HPDE6-E6E7 (cell line): Measurements from ENCODE around the gene RPS18.
A peak's percentile ranks its signal among the peaks of the same experiment; 100 is the strongest.

Source experiments
- DNase-seq: peaks from one replicate; pipeline ENCODE4 v3.0.0; 2011; ENCODE audit warnings: missing footprints; ENCODE audit errors: extremely low spot score

The RPS18 gene

DNA sequence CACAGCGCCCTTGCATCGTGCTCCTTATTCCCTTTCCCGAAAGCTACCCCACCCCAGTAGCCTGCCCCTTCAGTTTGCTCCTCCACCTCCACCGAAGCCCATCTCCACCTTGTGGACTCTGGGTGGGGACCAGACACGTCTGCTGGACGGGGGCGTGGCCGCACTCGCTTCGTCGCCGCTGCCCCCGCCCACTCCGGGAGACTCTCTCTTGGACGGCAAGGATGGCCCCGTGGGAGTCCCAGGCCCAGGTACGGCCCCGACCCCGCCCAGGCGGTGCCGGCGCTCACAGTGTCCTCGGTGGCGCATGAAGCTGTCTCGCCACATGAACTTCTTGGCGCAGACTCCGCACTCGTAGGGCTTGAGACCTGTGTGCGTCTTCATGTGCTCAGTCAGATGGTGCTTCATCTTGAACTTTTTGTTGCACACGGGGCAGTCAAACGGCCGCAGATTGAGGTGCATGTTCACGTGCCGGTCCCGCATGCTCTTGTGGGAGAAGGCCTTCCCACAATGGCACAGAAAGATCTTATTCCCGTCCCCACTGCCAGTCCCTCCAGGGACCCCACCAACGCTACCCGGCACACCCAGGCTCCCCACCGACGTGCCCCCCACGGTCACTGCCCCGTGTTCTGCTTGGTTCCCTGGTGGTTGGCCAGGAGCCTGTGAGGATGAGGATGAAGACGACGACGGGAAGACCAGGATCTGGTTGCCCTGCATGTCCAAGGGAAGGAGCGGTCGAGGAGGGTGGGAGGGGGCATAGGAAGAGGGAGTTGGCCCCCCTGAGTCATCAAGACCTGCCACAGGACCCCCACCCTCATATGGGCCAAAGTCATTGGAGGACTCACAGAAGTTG, 43.3 kb downstream of the RPS18 start:
- DNase-seq = peak; percentile 15

DNA sequence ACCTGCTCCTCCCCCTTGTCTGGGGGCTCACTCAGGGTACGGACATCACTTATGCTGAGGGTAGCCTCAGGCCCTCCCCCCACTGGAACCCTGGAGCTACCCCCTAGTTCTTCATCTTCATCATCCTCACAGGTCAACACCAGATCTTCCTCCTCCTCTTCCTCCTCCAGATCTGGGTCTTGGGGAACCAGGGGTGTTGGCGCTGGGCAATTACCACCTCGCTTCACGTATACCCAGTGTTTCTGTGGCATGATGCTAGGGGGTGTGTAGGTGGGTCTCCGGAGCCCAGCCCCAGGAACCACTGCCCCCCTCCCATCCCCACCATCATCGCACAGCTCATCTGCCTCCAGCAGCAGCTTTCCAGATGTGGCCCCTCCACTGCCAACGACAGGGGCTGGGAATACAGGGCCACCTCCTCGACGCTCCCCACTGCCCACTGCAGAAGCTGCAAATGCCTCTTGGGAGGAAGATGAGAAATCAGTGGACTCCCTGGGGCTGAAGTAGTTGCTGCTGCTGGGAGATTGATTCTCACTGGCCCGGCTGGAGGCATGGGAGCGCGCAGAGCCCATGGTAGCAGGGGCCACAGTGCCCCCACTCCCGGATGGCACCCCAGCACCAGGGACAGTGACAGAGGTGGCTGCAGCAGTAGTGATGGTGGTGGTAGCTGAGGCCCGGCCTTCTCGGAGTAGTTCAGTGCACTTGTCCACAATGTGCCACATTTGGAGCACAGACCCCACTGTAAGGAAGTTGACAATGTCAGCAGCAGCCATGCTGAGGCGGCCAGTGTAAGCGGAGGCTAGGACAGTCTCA, 44.1 kb downstream of the RPS18 start:
- no peak for DNase-seq

DNA sequence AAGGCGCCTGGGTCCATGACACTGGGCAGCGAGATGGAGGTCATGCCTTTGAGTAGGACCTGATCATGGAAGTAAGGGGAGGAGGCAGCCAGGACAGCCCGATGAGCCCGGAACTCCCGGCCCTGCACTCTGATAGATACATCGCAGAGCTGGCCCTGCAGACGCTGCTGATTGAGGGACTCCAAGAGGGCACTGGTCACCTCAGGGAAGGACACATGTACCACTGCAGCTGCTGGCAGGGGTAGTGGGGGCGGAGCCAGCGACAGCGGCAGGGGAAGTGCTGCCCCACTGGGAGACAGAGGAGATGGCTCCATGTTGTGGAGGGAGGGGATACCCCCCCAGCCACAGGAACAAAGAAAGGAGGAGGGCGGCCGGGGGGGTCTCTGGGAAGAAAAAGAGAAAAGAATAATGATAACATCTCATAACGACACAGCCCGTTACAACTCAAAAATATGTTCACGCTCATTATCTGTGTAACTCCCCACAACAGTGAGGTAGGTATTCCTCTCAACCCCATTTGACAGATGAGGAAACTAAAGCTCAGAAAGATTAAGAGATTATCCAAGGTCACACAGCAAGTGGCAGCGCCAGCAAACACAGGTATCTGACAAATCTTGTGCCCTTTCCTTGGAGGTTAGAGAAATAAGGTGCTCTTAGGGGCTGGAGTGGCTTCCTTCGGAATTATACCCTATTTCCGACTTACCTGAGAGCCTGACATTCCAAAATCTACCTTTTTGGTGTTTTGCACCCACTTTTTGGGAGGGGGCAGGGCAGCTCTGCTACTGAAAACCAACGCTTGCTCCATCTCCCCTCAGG, 44.9 kb downstream of the RPS18 start:
- DNase-seq = no peak

DNA sequence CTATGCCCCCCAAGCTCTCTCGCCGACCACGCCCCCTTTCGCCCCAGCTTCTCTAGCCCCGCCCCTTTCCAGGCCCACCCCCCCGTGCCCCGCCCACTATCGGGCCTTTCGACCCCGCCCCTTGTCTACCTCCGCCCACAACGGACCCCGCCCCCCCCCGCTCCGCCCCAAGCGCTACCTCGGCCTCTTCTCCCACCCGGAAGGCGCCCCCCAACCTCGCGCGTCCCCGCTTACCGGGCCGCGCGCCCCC, 45.5 kb downstream of the RPS18 start:
- DNase-seq = no peak

DNA sequence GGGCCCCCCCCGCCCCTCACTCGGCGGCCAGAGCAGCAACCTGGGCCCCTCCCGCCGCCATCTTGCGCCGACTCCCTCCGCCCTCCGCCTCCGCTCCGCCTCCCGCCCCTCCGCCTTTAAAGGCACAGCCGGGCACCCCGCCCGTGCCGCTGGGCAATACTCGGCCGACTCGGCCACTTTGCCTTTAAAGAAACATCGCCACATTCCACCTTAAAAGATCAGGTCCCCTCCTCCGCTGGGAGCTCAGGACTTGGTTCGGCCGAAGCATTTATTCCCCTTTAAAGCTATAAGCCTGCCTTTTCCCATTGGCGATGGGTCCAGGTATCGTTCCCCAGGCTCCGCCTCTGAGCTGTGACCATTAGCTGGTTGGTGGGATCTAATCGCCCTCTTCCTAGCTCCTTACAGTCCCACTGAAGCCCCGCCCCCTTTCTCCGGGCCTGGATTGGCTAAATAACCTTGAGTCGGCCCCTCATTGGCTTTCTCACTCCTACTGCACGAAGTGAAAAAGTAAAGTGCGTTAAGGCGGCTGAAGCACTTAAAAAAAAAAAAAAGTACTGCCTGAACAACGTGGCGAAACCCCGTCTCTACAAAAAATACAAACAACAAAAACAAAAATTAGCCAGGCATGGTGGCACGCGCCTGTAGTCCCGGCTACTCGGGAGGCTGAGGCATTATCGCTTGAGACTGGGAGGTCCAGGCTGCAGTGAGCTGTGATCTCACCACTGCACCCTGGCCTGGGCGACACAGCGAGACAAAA, 46.0 kb downstream of the RPS18 start, which contains the start of gene ZBTB22:
TSS of gene ZBTB22 (minus strand) at position 76 of the 757 bp plus-strand sequence. CDS start 828 bp downstream, outside the sequence.
- DNase-seq = peak; percentile 93

DNA sequence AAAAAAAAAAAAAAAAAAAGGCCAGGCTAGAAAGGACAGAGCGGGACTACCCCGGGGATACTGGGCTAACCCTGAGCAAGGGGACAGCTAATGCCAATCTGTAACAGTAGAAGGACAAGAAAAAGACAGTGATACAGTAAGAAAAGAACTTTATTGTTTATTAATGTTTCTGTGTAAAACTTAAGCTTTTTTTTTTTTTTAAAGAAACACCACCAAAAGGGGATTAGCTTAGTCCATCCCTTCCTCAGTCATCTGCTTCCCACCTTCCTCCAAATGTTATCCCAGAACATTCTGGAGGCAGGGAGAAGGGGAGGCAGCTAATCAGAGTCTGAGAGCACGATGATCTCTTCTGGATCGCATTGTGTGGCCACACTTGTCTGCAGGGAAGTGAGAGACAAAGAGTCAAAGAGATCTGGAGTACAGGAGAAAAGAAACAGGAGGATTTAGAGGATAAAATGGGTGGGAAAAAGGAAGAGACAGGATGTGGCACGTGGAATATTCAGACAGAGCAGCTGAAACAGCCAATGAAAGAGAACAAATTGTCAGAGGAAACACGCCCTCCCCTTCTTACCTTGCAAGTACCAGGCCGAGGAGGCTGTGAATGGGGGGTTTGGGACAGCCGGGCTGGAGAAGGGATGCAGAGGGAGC, 46.7 kb downstream of the RPS18 start:
- DNase-seq = no peak

DNA sequence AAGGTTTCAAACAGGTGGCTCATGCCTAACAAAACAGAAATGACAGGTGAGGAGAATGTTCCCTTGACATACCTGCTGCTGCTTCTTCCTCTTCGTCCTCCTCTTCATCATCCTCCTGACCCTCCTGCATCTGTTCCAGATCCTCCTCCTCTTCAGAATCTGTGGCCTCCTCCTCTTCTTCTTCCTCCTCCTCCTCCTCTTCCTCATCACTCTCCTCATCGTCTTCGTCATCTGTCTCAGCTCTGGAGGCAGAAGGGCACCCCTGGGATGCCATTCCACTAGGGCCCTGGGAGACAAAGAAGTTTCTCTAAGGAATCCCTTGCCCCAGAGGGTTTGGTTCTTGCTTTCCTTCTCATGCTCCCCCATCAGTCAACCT, 48.1 kb downstream of the RPS18 start:
- no peak for DNase-seq

DNA sequence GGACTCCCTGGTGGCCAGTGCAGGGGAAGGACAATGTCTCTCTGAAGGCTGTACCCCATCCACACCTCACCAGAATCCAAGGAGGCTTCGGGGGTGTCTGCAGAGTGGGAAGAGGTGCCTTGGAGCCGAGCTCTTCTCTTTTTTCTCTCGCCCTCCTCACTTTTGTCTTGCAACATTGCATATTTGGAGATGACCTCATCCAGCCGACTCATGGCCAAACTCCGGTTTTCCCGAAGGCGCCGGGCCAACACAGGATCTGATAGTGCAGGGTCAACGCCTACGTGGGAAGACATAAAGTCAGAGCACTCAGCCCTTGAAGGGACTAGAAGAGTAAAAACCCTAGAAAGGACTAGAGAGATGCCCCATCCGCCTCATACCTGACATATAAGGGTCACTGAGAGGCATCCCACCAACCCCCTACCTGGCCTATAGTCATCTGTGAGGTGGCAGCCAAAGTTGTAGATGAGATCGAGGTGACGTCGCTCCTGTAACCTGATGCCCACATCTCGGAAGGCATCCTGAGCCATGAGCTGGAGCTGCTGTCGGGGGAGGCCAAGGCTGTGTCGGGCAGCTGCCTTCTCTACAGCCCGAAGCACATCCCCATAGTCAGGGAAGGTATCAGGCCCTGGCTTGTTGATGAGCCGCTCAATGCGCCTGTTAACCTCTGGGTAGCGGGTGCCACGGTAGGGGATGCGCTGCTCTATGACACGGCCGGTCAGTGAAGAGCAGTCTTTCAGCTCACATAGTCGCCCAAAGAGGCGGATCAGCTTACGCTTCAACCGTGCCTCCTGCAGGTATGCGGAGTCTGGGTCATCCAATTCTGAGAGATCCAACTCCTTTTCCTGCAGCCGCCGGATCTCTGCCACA, 48.7 kb downstream of the RPS18 start:
- no peak for DNase-seq

DNA sequence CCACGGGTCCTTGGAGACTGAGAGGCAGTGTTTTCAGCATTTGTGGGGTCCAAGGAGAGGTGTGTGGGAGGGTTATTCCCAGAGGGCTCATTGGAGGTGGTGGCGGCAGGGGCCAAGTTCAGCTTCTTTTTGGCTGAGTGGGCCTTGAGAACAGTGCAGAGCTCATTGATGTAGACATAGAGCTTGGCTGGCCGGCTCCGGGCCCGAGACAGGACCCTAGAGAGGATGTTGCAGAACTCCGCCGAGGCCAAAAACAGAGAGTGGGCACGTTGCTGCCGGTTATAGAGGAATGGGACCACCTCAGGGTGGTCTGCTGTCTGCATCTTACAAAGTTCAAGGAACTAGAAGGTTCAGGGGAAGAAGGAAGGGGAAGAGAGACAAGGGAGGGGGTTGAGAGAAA, 49.4 kb downstream of the RPS18 start:
- DNase-seq = no peak

DNA sequence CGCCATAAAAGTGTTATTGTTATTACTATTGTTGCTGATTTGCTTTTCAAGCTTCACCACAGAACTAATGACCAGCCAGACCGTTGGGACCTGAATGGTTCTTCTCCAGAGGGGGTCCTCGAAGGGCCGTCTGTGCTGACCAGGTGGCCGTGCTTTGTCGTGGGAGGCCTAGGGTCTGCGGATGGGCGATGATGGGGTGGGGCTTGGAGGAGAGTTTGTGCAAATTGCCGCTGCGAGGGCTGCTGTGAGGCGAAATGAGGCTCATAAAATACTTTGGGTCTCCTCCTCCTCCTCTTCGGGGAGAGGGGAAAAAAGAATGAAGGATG, 51.7 kb downstream of the RPS18 start:
- DNase-seq = no peak

DNA sequence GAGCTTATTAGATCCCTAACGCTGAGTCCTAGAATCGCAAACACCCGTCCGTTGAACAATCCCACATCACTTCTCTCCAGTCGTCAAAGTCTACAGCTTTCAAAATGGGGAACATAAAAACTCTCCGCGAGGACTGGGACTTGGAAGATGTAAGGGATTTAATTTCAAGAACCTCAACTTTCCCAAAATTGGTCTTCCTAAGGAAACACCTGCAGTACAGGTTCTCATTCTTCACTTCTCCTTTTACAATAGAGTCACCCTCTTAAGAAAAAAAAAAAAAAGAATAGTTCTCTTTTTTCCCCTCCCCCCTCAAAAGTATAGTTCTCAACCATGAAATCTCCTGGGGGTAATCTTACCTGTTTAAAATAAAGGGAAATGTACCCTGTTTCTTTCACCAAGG, 52.2 kb downstream of the RPS18 start:
- no peak for DNase-seq
